Glomerular visceral epithelial cell (primary cell): ENCODE measurements around the gene ZNF550.
A peak's percentile ranks its signal among the peaks of the same experiment; 100 is the strongest.
"Not testable (repeated sequence)": the region's sequence is repeated elsewhere in the genome, so short reads cannot be mapped to it uniquely, and the experiment has no call there.

Experiments used
- DNase-seq: peaks from one replicate; pipeline ENCODE4 v3.0.0-alpha.2; 2016; ENCODE audit errors: extremely low spot score

The ZNF550 gene

GRCh38 chr19:57527136-57527881 is 32.4 kb downstream of the ZNF550 start, which contains the start of gene ZNF549:
Gene ZNF549, plus strand, starts transcription at chr19:57527356. Its CDS starts 218 bp downstream, at chr19:57527574.
- DNase-seq, result peak; percentile 92

GRCh38 chr19:57518021-57518420 is 41.6 kb downstream of the ZNF550 start:
- DNase-seq, result not testable (repeated sequence)

GRCh38 chr19:57515255-57515654 is 44.4 kb downstream of the ZNF550 start:
- no peak for DNase-seq

GRCh38 chr19:57512845-57513244 is 46.8 kb downstream of the ZNF550 start:
- no peak for DNase-seq

- no peak for DNase-seq
Observed at GRCh38 chr19:57511484-57511883, 48.2 kb downstream of the ZNF550 start.

- DNase-seq, result no peak
Observed at GRCh38 chr19:57506163-57506562, 53.5 kb downstream of the ZNF550 start.

GRCh38 chr19:57500400-57500799 is 59.3 kb downstream of the ZNF550 start:
- DNase-seq, result not testable (repeated sequence)

GRCh38 chr19:57499680-57500395 is 59.8 kb downstream of the ZNF550 start, which contains the start of gene ZNF773:
Gene ZNF773, plus strand, starts transcription at chr19:57499938. Its CDS starts 143 bp downstream, at chr19:57500081.
- DNase-seq, result peak; percentile 95

GRCh38 chr19:57499332-57499679 is 60.4 kb downstream of the ZNF550 start:
- not testable (repeated sequence) for DNase-seq

- not testable (repeated sequence) for DNase-seq
Observed at GRCh38 chr19:57488299-57488644, 71.4 kb downstream of the ZNF550 start.

- DNase-seq, result peak; percentile 88
Observed at GRCh38 chr19:57487477-57488298, 72.0 kb downstream of the ZNF550 start, which contains the start of gene ZNF419. Gene ZNF419, plus strand, starts transcription at chr19:57487750. Its CDS starts 201 bp downstream, at chr19:57487951.
